ENCODE measurements around the gene RALGPS2.
"Not testable (repeated sequence)": the region's sequence is repeated elsewhere in the genome, so short reads cannot be mapped to it uniquely, and the experiment has no call there.

Gene RALGPS2

GRCh38 chr1:178946855-178947676 lies 222.0 kb downstream of the RALGPS2 start:
- no peak for DNase-seq

GRCh38 chr1:178947677-178947981 lies 222.6 kb downstream of the RALGPS2 start:
- no peak for DNase-seq

GRCh38 chr1:178948676-178949075 lies 223.6 kb downstream of the RALGPS2 start:
- no peak for DNase-seq

GRCh38 chr1:178949866-178950265 lies 224.8 kb downstream of the RALGPS2 start:
- not testable (repeated sequence) for DNase-seq

GRCh38 chr1:178951600-178951999 lies 226.6 kb downstream of the RALGPS2 start:
- DNase-seq, result no peak

GRCh38 chr1:178953034-178953433 lies 228.0 kb downstream of the RALGPS2 start:
- DNase-seq, result peak; percentile 35

- DNase-seq, result no peak
Observed at GRCh38 chr1:178953538-178954324, 228.7 kb downstream of the RALGPS2 start.

- no peak for DNase-seq
Observed at GRCh38 chr1:178954325-178954690, 229.3 kb downstream of the RALGPS2 start.

- no peak for DNase-seq
Observed at GRCh38 chr1:178954937-178955336, 229.9 kb downstream of the RALGPS2 start.

- no peak for DNase-seq
Observed at GRCh38 chr1:178955391-178955954, 230.4 kb downstream of the RALGPS2 start.

GRCh38 chr1:178958491-178958890 lies 233.4 kb downstream of the RALGPS2 start:
- DNase-seq, result no peak

GRCh38 chr1:178959543-178960460 lies 234.8 kb downstream of the RALGPS2 start:
- DNase-seq, result no peak

- DNase-seq, result no peak
Observed at GRCh38 chr1:178960482-178961240, 235.6 kb downstream of the RALGPS2 start.

- no peak for DNase-seq
Observed at GRCh38 chr1:178961331-178961730, 236.3 kb downstream of the RALGPS2 start.

GRCh38 chr1:178961868-178962267 lies 236.8 kb downstream of the RALGPS2 start:
- no peak for DNase-seq

- no peak for DNase-seq
Observed at GRCh38 chr1:178962853-178963711, 238.0 kb downstream of the RALGPS2 start.

- no peak for DNase-seq
Observed at GRCh38 chr1:178964469-178965330, 239.7 kb downstream of the RALGPS2 start.

GRCh38 chr1:178966312-178966711 lies 241.3 kb downstream of the RALGPS2 start:
- no peak for DNase-seq

- no peak for DNase-seq
Observed at GRCh38 chr1:178969226-178969987, 244.4 kb downstream of the RALGPS2 start.
